HK-2 (cell line): Measurements from ENCODE around the gene ABCB1.
A peak's percentile ranks its signal among the peaks of the same experiment; 100 is the strongest.

Experiments
- DNase-seq: peaks from one replicate; pipeline ENCODE4 v3.0.0-alpha.2; 2018; ENCODE audit not compliant: unreplicated experiment

Gene ABCB1

GRCh38 chr7:87600130-87601124, at the start of gene ABCB1:
TSS of gene ABCB1 (minus strand) at chr7:87600884. CDS start at chr7:87600184, 700 bp downstream.
- DNase-seq: peak; percentile 79

GRCh38 chr7:87648316-87648715, 47.6 kb upstream of the ABCB1 start:
- no peak for DNase-seq

DNA sequence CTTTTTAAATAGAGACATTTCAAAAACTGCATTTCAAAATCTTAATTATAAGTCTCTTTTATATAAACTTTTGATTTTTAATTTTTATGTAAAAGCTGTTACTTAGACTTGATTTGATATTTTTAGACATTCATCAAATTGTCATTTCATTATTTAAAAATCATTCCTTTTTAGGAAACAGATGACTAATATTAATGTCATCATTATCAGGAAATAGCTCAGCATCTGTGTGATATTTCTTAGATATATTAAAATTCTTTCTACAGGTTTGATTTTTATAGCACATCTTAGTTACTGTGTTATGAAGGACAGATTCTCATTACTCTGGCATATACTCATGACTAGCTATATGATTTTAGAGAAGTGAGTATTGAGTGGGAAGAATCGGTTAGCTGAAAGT, 44.8 kb upstream of the ABCB1 start:
- no peak for DNase-seq

- DNase-seq: no peak
These were observed 35.2 kb upstream of the ABCB1 start for GRCh38 chr7:87635921-87636320.

- DNase-seq: peak; percentile 54
These were observed 28.3 kb upstream of the ABCB1 start for GRCh38 chr7:87628780-87629569.

DNA sequence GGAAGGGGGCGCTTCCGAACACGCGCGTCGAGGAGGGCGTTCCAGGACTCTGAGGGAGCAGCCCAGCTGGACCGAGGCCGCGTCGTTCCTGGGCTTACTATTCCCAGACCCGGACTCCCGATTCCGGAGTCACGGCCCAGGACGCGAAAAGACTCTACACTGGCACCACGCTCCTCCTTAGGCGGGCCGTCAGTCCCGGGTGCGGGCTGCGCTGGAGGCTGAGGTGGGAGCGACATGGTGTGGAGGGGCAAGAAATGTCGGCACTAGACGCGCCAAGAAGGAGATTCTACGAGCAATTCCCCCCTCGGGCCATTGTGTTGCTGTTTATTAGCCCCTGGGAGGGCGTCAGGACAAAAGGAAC, 26.9 kb upstream of the ABCB1 start:
- DNase-seq: no peak

DNA sequence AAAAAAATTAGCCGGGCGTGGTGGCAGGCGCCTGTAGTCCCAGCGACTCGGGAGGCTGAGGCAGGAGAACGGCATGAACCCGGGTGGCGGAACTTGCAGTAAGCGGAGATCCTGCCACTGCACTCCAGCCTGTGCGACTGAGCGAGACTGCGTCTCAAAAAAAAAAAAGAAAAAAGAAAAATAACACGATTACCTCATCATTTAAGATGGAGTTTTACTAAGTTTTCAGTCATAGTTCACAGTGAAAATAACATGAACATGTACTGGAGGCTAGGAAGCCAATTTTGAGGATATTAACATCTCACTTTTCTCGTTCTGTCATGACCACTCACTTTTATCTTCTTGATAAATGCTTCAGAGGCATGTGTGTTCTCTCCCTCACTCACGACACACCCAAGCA, 24.4 kb upstream of the ABCB1 start:
- no peak for DNase-seq

DNA sequence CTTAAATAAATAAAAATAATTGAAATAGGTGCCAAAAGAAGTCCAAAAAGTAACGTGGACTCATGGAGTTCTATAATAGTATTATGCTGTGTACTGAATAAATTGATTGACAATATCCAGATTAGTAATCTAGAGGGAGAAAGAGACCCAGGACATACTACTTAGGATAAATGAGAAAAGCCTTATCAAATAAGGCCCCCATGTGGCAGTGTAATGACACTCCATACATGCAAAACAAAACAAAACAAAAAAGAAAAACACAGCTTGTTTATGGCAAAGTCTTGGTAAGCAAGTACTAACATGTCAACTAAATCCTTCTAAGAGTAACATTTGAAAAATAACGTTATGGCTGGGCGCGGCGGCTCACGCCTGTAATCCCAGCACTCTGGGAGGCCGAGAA, 23.9 kb upstream of the ABCB1 start:
- no peak for DNase-seq

- no peak for DNase-seq
These were observed 14.5 kb upstream of the ABCB1 start for GRCh38 chr7:87615197-87615596.

- no peak for DNase-seq
These were observed 9.2 kb upstream of the ABCB1 start for GRCh38 chr7:87609916-87610315.

DNA sequence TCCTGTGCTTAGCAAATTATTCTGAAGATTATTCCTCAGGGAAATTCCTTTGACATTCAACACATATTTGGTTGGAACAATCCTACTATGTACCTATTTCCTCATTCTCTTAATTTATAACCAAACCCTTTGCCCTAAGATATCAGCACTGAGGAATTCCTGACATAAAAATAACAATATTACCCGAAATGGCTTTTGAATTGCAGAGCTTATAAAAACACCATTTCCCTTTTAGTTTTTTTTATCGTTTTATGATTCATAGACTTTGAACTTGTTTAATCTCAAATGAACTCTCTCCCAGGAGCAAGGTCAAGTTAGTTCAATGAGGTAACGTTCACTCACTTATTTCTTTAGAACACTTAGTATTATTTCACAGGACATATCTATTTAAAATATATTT, 7.7 kb upstream of the ABCB1 start:
- DNase-seq: no peak

DNA sequence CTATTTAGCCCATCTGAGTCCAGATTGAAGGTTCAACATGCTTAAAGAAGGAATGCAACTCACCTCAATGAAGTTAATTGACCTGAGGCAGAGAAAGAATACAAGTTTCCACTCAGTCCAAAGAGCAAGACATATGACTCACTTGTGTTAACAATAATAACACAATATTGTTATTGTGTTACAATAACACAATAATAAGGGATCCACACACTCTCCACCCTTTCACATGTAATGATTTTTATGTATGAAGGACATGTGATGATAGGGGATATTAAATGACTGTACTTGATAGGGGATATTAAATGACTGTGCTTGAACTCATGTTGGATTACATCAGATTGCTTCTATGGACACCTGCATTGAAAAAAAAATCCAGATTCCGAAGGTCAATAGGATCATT, 3.6 kb upstream of the ABCB1 start:
- no peak for DNase-seq

DNA sequence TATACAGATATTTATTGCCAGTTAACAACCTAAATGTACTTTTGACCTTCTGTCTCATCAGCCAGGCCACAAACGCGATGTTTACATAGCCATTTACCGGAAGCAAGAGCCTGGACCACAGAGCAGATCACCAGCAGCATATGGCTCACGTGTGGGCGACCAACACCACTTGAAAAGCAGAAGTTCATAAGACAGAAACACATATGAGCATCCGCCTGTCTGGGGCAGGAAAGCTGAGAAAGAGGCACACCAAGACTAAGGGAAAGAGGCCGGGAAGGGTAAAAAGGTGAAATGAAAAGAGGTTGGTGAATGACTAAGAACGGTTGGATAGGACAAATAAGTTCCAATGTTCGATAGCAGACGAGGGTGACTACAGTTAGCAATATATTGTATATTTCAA, 1.3 kb downstream of the ABCB1 start:
- no peak for DNase-seq

DNA sequence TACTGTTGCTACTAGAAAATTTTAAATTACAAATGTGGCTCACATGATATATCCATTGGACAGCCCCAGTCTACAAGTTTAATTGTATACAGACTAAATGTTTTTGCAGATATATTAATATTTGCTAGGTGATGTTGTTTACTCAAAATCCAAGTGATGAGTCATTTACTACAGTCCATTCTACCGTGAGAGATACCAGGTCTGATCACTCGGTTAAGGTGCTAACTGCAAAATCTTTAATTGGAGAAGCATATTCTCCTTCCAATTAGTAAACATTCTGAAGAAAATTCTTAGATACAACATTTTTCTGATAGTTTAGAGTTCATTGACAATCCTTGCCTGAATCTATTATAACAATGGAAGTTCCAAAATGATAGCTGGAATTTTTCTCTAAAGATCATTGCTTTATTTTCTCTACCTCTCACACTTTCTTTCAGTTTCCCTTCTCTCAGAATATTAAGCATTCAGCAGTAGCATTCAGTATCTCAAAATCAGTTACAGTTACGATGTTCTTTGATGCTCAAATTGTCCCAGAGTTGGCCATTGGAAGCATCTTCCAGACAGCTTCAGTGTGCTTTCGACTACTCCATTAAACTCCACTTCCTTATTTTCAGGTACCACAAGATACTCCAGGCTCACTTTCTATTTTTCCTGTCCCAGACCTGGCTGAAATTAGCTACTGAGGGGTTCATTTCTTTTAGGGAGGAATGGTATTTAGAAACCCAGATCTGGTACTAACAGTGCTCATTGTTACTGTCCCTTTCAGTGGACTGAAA, 2.3 kb downstream of the ABCB1 start:
- DNase-seq: no peak

DNA sequence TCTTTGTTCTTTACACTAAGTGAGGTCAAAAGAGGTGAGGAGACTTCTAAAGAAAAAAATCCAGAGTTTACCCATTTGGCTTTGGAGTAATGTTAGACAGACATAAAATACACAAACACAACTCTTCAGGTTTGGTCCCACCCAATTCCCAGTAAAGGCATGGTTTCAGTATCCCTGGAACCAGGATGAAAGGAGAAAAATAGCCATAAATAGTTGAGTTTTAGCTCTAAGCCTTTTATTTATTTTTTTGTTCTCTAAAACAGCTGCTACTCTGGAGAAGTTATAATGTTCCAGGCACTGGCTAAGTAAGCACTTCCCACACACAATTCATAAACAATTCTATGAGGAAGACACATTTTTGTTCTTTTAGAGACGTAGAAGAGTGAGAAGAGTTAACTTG, 4.0 kb downstream of the ABCB1 start:
- DNase-seq: no peak

GRCh38 chr7:87596136-87596535, 4.5 kb downstream of the ABCB1 start:
- no peak for DNase-seq

GRCh38 chr7:87592300-87592699, 8.4 kb downstream of the ABCB1 start:
- no peak for DNase-seq

DNA sequence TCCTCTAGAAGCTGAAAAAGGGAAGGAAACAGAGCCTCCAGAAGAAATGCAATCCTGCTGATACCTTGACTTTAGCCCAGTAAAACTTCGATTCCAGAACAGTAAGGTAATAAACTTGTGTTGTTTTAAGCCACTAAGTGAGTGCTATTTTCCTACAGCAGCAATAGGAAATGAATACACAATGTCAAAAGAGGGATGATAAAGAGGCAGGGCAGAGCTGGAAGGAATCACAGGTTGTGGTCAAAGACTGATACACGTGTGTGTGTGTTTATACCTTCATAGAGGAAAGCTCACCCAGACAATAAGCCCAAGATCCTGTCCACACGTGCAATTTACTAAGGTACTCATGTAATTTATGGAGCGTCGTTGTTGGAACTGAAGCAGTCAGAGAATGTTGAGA, 9.5 kb downstream of the ABCB1 start:
- no peak for DNase-seq

GRCh38 chr7:87590578-87590977, 10.1 kb downstream of the ABCB1 start:
- DNase-seq: no peak

GRCh38 chr7:87589631-87590030, 11.1 kb downstream of the ABCB1 start:
- no peak for DNase-seq

DNA sequence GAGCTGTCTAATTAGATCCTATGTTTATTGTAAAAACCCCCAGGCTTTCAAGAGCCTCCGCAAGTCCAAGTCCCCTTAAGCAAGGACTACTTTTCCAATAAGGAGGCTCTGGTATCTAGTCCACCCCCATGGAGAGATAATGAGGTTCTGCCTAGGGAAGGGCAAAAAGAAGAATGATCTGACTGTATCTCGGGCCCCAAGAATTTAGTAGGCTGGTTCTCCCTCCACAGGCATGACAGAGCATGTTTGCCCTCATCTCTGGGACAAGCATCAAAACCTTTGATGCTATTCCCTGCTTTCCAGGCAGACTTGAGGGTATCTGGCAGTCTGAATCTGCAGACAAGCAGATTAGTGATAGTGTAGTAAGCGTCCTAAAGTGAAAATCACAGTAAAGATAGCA, 19.0 kb downstream of the ABCB1 start:
- no peak for DNase-seq

DNA sequence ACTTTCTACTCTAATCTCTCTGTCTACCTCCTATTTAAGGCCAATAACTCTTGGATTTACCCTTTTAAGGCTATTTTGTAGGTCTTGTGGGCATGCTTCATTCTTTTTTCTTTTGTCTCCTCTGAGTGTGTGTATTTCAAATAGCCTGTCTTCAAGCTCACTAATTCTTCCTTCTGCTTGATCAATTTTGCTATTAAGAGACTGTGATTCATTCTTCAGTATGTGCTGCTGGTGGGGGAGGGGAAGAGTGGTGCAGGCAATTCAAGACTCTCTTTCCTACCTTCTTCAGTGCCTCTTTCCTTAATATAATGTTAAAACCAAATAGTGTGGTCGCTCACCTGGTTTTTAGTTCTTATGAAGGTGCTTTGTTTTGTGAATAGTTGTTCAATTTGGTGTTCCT, 20.0 kb downstream of the ABCB1 start:
- no peak for DNase-seq
